H1 (cell line): ENCODE data around the gene PROZ. TPM values are rescaled to one million over a fixed set of nuclear protein-coding genes. Genes with fewer than 3 reads are reported as not detected.

Experiments used
- CTBP2 ChIP-seq: IDR thresholded peaks from 2 replicates; pipeline ENCODE4 v1.7.0; 2011; ENCODE audit warnings: borderline replicate concordance, mild to moderate bottlenecking, moderate library complexity, mixed read lengths, low read length; ENCODE audit not compliant: insufficient read depth, insufficient read length
- HDAC2 ChIP-seq, 2 experiments: fragments of 300-600 bp in 1 of 2; sonication (generic) in 1 of 2; IDR thresholded peaks; 2 replicates each; pipeline ENCODE4 v1.6.1; 2011 to 2012; ENCODE audit warnings: low read depth in 2 of 2, low read length in 2 of 2, mild to moderate bottlenecking in 2 of 2, moderate library complexity in 2 of 2, borderline replicate concordance in 1 of 2, inconsistent platforms in 1 of 2
- JUN ChIP-seq: IDR thresholded peaks from 2 replicates; pipeline ENCODE4 v1.6.1; 2011; ENCODE audit warnings: low read depth, mild to moderate bottlenecking, improper control_type of control experiment, low read length
- SIN3A ChIP-seq, 2 experiments: IDR thresholded peaks in 1 of 2; conservative IDR thresholded peaks in 1 of 2; 2 replicates each; pipeline ENCODE4 v1.6.1; 2011 to 2012; ENCODE audit warnings: low read length in 2 of 2, improper control_type of control experiment in 1 of 2, low read depth in 1 of 2, mild to moderate bottlenecking in 1 of 2
- TAF7 ChIP-seq: optimal IDR thresholded peaks from 2 replicates; pipeline ENCODE3; 2011; ENCODE audit warnings: low read depth, mild to moderate bottlenecking, inconsistent platforms, low read length, moderate library complexity, borderline replicate concordance
- polyA plus RNA-seq, 7 experiments: library from polyadenylated mRNA; depleted of rRNA in 3 of 7; stranded (reverse) in 5 of 7; unstranded in 2 of 7; fragments of >200 nt in 5 of 7; fragments of 200-250 nt in 2 of 7; gene quantifications; 1 replicate in 5 of 7; 2 replicates in 1 of 7; 4 replicates in 1 of 7; pipeline versions ENCODE4 v1.2.1 to v1.2.3, GENCODE V29; 2011 to 2013; ENCODE audit warnings: missing spikeins in 2 of 7, mixed read lengths in 2 of 7
- total RNA-seq: library from RNA; stranded (reverse); fragmentation: NEBNext Ultra II Directional; extraction: Animal tissue kit (Norgen Biotek cat#: 25700); gene quantifications from 2 replicates; pipeline ENCODE4 v1.2.1, GENCODE V29; 2021

Gene PROZ
- total and polyA plus RNA-seq, 2 of the 8 experiments (the other 6 are each of a cell fraction or from before 2014, with no cell fraction given), result not detected

DNA sequence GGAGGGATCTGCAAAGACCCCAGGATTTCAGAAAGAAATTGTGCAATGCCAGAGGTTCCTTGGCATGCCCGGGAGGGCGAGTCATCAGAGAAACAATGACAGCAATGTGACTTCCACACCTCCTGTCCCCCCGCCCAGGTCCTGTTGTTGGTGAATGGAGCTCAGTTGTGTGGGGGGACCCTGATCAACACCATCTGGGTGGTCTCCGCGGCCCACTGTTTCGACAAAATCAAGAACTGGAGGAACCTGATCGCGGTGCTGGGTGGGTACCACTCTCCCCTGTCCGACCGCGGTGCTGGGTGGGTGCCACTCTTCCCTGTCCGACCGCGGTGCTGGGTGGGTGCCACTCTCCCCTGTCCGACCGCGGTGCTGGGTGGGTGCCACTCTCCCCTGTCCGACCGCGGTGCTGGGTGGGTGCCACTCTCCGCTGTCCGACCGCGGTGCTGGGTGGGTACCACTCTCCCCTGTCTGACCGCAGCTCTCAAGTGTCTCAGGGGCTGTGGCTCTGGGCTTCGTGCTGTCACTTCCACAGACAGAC is 41.0 kb upstream of the PROZ start (continued):
- TF ChIP-seq CTBP2 (no peak), SIN3A (conservative IDR thresholded peaks at IDR 0.05 in 1 of 2, IDR thresholded peaks at IDR 0.05 in 1 of 2; ENCODE audit: low read depth in 1 of 2, low read length in 2 of 2) (no peak), JUN (no peak), TAF7 (no peak), HDAC2 (IDR thresholded peaks at IDR 0.05; ENCODE audit: borderline replicate concordance in 1 of 2, low read depth in 2 of 2, low read length in 2 of 2) (no peak)
- TF ChIP-seq, all 59 proteins: peak for 0
